Right lung (tissue), 5 donors: ENCODE data around the gene WNT2. TPM values are rescaled to one million over a fixed set of nuclear protein-coding genes. Genes with fewer than 3 reads are reported as not detected.
"Not testable (repeated sequence)": the region's sequence is repeated elsewhere in the genome, so short reads cannot be mapped to it uniquely, and the experiment has no call there.

Experiments
- DNase-seq, 2 donors: peaks; one replicate each; pipeline ENCODE4 v3.0.0-alpha.2; 2013
- polyA plus RNA-seq, 5 donors: library from polyadenylated mRNA; unstranded; fragments of 120-200 nt; gene quantifications; one replicate each; pipeline versions ENCODE4 v1.2.1 to v1.2.3, GENCODE V29; 2013; ENCODE audit warnings: inconsistent platforms in 1 of 5, low replicate concordance in 1 of 5; ENCODE audit not compliant: insufficient read length in 5 of 5, insufficient read depth in 1 of 5

Gene WNT2
- polyA plus RNA-seq, 5 donors: 138 to 163 (median 140) TPM

- no peak for DNase-seq
Measured at GRCh38 chr7:117270371-117270770, 52.5 kb downstream of the WNT2 start.

DNA sequence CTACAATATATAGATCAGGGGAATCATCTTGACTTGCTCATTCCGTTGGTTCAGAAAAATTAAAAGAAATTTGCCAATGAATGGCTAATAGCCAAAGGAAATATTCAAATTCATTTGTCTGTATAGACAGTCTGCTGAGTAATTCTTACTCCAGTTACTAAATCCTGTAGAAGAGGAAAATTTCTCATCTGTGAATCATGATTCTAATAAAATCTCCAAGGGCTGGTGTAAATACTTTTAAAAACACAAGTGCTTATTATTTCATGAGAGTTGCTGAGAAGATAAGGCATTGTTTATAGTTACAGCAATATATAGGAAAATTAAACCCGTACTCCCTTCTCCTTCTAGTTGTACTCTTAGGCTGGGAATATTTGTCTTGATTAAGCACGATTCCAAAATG lies 53.0 kb downstream of the WNT2 start:
- no peak for DNase-seq

DNA sequence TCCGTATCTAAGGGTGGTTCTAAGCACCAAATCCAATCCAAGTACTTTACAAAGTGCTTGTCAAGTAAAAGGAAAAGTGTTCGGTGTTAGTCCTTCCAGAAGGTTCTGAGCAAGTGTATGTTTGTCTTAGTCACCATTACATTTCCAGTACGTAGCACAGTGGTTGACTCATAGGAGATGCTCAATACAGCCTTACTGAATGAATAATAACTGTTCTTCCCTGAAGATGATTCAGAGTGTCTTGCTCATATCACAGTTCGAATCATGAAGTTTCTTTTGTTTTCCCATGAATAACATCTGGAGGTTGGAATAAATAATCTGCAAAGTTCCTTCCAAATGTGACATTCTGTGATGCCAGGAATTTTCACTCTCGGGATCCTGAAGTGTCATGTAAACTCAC lies 53.4 kb downstream of the WNT2 start:
- no peak for DNase-seq

GRCh38 chr7:117264716-117265115 lies 58.1 kb downstream of the WNT2 start:
- DNase-seq: no peak

DNA sequence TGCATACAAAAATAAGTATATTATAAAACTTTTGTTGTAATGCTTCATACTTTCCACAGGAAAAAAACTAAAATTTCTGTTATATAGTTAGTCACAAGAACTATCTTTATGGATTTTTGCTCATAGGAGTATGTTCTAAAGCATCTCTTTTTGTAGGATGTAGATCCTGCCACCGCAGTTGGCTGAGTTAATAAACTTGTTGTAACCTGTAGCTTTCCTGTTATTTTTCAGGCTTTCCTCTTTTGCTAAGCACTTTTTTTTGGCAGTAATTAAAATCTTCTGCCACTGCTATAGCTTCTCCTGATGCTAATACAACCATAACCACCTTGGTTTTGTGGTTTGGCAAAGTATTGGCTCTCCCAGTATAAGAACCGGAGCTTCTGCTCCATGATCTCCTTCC lies 60.3 kb downstream of the WNT2 start:
- DNase-seq: no peak

GRCh38 chr7:117259615-117260014 lies 63.2 kb downstream of the WNT2 start:
- no peak for DNase-seq

DNA sequence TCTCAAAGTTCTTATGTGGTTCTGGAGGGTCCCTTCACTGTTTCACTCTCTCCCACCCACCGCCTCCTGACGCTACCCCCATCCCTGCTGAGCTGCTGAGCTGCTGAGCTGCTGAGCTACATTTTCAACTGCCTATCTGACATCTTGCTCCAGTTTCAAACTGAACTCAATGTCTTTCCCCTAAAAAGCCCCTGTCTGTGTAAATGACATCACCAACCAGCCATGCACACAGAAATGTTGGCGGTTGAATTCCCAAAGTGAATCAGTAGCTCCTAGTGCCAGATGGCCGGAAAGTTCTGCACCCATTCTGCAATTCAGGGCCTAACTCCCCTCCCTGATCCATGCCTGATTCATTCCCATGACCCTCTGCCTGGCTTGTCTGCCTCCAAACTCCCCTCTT lies 71.2 kb downstream of the WNT2 start:
- no peak for DNase-seq

- DNase-seq: no peak
Measured at GRCh38 chr7:117250801-117251200, 72.1 kb downstream of the WNT2 start.

DNA sequence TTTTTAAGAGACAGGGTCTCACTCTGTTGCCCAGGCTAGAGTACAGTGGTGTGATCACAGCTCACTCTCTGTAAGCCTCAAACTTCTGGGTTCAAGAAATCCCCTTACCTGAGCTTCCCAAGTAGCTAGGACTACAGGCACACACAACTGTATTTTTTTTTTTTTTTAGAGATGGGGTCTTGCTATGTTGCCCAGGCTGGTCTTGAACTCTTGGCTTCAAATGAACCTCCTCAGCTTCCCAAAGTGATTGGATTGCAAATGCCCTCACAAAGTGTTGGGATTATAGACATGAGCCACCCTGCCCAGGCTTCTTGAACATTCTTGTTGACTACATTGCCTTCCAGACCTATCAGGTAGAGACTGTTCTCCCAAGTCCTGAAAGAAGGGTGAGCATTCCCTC lies 72.6 kb downstream of the WNT2 start:
- DNase-seq: no peak

GRCh38 chr7:117249696-117250095 lies 73.2 kb downstream of the WNT2 start:
- DNase-seq: no peak

DNA sequence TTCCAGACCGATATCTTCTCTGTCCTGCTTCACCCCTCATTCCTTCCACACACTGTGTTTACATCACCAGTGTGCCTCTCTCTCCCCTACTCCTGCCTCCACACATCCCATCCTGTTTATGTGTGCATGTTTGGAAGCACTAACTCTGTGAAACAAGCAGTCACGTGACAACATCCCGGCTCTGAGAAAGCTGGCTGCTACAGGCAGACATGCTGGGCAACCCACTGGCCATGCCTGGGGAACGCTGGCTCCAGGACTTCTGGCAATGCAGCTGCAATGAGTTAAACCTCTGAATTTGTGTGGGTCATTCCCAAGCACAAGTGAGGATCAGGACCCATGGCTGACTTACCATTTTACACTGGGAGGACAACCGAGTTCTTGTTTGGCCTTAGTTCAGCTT lies 74.0 kb downstream of the WNT2 start:
- no peak for DNase-seq

DNA sequence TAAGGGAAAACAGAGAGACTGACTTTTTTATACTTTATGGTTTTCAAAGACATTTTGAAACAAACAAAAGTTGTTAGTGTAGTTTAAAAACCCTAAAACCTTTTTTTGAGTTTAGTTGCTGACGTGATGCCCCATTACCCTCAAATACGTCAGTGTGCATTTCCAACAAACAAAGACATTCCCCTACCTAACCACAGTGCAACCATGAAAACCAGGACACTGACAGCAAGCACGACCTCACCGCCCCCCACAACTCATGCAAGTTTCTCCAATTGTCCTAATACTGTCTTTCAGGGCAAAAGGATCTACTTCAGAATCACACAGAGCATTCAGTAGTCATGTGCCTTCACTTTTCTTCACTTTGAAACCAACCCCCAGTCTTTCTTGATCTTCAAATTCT lies 75.0 kb downstream of the WNT2 start:
- DNase-seq: no peak

DNA sequence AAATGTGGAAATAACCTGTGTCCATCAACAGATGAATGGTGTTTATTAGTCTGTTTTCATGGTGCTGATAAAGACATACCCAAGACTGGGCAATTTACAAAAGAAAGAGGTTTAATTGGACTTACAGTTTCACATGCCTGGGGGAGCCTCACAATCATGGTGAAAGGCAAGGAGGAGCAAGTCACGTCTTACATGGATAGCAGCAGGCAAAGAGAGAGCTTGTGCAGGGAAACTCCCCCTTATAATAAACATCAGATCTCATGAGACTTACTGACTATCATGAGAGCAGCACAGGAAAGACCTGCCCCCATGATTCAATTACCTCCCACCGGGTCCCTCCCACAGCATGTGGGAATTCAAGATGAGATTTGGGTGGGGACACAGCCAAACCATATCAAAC lies 77.2 kb downstream of the WNT2 start:
- not testable (repeated sequence) for DNase-seq

DNA sequence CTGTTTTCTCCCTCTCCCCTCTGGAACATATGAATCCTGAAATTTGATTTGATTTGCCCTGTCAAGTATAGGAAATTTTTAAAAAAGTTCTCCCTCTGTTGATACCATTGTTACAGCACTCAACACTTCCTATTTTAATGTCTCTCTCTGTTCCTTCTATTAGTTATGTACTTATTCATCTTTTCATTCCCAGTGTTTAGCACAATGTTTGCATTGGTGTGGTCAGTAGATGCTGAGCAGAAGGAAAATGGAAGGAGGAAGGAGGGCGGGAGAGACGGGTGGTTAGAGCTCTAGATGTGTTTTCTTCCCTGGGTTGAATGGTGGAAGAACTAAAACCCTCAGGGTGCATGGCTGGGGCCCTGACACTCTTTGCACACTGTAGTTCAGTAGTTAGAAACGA lies 79.5 kb downstream of the WNT2 start:
- DNase-seq: no peak

DNA sequence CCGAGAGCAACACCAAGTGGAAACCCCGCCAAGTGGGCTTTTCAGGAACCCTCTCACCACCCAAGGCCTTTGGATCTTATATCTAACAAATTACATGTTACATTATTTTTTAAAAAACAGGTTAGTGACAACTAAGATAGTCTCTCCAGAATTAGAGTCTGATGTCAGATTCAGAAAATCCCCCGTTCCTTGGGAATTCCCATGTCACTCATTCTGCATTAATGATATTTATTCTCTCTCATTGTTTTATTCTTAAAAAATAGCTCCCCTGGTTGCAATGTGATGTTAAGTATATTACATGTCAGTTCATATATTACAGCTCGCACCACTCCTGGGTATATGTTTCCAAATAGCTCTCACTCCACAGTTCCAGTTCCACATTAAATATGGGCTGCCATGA lies 81.8 kb downstream of the WNT2 start:
- DNase-seq: no peak

- no peak for DNase-seq
Measured at GRCh38 chr7:117238937-117239336, 83.9 kb downstream of the WNT2 start.

DNA sequence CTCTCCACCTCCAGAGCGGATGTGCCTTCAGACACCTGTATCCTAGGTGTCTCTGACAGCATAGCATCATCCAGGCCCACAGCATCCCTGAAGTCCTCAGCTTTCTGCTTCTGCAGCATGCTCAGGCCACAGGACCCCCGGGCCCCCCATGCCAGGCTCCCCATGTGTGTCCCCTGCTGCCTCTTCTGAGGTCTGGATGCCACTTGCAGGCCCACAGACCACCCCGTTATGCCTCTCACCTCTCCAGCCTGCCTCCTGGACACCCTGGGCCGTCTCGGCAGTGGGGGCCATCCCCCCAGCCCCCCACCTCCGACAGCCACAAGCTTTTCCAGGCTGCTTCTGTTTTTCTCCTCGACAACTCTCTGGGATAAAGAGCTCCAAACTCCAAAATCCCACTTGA lies 84.4 kb downstream of the WNT2 start:
- no peak for DNase-seq

DNA sequence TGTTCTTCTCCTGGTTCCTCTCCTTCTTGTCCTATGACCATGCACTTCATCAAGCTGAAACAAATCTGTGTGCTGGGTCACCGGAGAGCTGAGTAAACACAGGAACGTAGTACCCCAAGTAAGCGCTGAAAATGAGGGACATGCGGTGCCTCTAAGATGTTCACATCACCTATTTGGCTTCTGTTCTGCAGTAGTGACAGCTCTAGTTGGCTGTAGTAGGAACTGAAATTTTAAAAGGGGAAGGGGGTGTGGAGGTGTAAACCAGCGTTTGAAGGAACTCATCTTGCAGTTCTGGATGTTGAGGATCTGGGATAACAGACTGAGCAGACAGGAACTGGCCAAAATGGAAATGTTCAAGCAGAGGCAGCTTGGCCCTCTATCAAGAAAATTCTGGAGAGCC lies 85.2 kb downstream of the WNT2 start:
- no peak for DNase-seq

- no peak for DNase-seq
Measured at GRCh38 chr7:117231047-117231359, 91.9 kb downstream of the WNT2 start.

- no peak for DNase-seq
Measured at GRCh38 chr7:117230276-117231046, 92.4 kb downstream of the WNT2 start.

GRCh38 chr7:117229350-117229749 lies 93.5 kb downstream of the WNT2 start:
- DNase-seq: no peak

- DNase-seq: peak in 1 of 2 donors; percentile 19
Measured at GRCh38 chr7:117227091-117227490, 95.8 kb downstream of the WNT2 start.

- DNase-seq: peak in 1 of 2 donors; percentile 5
Measured at GRCh38 chr7:117225536-117225935, 97.3 kb downstream of the WNT2 start.
